ENCODE results near the gene ABCC8. TPM values are rescaled to one million over a fixed set of nuclear protein-coding genes. Genes with fewer than 3 reads are reported as not detected.

ABCC8 gene
- total and polyA plus RNA-seq, 2 experiments from 2014 or later: 2.0 to 3.4 TPM

DNA sequence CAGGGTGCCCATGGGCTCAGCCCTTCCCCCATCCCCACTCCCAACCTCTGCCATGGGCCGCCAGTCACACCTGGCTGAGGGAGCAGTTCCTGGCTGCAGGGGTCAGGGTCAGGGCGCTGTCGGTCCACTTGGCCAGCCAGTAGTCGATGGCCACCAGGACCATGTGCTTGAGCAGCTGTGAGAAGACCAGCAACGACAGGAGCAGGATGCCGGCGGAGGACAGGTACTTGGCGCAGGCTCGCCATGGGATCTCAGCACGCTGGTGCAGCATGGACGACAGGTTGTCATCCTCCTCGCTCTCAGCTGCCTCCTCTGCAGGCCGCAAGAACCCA lies 69.9 kb downstream of the ABCC8 start:
- Histone ChIP-seq H3K4me1 (ENCODE audit: insufficient read depth) (no peaks in the 10 kb centered on the region), H4K20me1 (replicated peaks; ENCODE audit: insufficient read depth) (no peaks in the 10 kb centered on the region), H2AFZ (no peak overlapping the region), H3K36me3 (ENCODE audit: insufficient read depth) (no peaks in the 10 kb centered on the region), H3K4me3 (no peak overlapping the region), H3K4me2 (no peak overlapping the region), H3K9me2 (ENCODE audit: insufficient read depth) (no peaks in the 10 kb centered on the region), H3F3A (replicated peaks; ENCODE audit: low read depth) (no peaks in the 10 kb centered on the region), H3K27me3 (ENCODE audit: insufficient read depth) (no peaks in the 10 kb centered on the region), H3K27ac (ENCODE audit: low read depth) (no peak overlapping the region), H3K79me2 (replicated peaks; ENCODE audit: insufficient read depth) (no peaks in the 10 kb centered on the region)
- no peaks in the 10 kb centered on the region for H3K36me3 Mint-ChIP-seq (ENCODE audit: low read depth)
- ATAC-seq: no peak
- H3K27me3 Mint-ChIP-seq (ENCODE audit: insufficient read depth, low read depth, poor library complexity): peaks cover 8% of the 10 kb centered on the region
- no peak overlapping the region for H3K4me3 Mint-ChIP-seq
- H3K4me1 Mint-ChIP-seq: peaks cover 9% of the 10 kb centered on the region; the same call in 1 of the 3 replicates
- H3K27ac Mint-ChIP-seq: no peak overlapping the region
- no peak for DNase-seq (ENCODE audit: low spot score)
- no peaks in the 10 kb centered on the region for H3K9me3 Mint-ChIP-seq
- TF ChIP-seq NANOG (IDR thresholded peaks at IDR 0.05; ENCODE audit: borderline replicate concordance) (no peak), ZNF331 (CRISPR knock-in tag; IDR thresholded peaks at IDR 0.05; ENCODE audit: low read depth) (no peak), EZH2phosphoT487 (IDR thresholded peaks at IDR 0.05; ENCODE audit: unreplicated experiment) (no peak), ZNF114 (CRISPR knock-in tag; IDR thresholded peaks at IDR 0.05) (no peak), JUNB (IDR thresholded peaks at IDR 0.05; ENCODE audit: unreplicated experiment) (no peak)
- TF ChIP-seq, protein P1, sequence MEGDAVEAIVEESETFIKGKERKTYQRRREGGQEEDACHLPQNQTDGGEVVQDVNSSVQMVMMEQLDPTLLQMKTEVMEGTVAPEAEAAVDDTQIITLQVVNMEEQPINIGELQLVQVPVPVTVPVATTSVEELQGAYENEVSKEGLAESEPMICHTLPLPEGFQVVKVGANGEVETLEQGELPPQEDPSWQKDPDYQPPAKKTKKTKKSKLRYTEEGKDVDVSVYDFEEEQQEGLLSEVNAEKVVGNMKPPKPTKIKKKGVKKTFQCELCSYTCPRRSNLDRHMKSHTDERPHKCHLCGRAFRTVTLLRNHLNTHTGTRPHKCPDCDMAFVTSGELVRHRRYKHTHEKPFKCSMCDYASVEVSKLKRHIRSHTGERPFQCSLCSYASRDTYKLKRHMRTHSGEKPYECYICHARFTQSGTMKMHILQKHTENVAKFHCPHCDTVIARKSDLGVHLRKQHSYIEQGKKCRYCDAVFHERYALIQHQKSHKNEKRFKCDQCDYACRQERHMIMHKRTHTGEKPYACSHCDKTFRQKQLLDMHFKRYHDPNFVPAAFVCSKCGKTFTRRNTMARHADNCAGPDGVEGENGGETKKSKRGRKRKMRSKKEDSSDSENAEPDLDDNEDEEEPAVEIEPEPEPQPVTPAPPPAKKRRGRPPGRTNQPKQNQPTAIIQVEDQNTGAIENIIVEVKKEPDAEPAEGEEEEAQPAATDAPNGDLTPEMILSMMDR (conservative IDR thresholded peaks at IDR 0.05; ENCODE audit: low read depth in 2 of 2): no peak

DNA sequence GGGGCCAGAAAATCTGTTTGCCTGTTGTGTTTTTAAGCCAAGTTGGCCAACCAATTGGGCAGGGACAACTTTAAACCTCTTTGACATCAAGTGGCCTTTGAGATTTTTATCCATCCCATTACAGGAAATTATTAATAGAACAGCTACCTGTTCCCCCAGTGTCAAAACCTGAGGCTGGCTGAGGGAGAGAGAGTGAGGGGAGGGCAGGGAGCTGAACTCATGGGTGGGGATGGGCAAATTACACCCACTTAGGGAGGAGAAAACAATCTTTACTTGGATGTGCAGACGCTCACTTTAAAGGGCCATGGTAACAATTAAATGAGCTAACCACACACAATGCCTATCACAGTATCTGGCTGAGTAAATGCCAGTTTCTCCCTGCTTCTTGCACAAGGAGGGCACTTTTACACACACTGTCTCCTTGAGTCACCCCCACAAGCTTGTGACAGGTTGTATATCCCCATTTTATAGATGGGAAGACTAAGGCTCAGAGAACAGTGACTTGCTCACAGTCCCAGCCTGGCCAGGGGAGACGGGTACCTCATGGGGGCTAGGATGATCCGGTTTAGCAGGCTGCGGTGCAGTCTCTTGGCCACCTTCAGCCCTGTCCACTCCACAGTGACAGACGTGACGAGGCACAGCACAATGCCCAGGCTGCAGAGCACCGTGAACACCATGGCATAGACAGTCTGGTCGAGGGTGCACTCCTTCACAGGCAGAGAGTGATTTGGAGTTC lies 70.4 kb downstream of the ABCC8 start:
- ATAC-seq (no peak), DNase-seq (ENCODE audit: low spot score) (no peak)
- H3K9me3 Mint-ChIP-seq: no peaks in the 10 kb centered on the region
- Histone ChIP-seq H3K4me3 (no peak overlapping the region), H4K20me1 (replicated peaks; ENCODE audit: insufficient read depth) (no peaks in the 10 kb centered on the region), H2AFZ (0 out of 2 replicates have a peak overlapping the region, but pooled peaks have one; percentile 59), H3K9me2 (ENCODE audit: insufficient read depth) (no peaks in the 10 kb centered on the region), H3F3A (replicated peaks; ENCODE audit: low read depth) (no peaks in the 10 kb centered on the region), H3K4me1 (ENCODE audit: insufficient read depth) (no peaks in the 10 kb centered on the region), H3K4me2 (no peak overlapping the region), H3K27me3 (ENCODE audit: insufficient read depth) (no peaks in the 10 kb centered on the region), H3K36me3 (ENCODE audit: insufficient read depth) (no peaks in the 10 kb centered on the region), H3K27ac (ENCODE audit: low read depth) (no peak overlapping the region), H3K79me2 (replicated peaks; ENCODE audit: insufficient read depth) (no peaks in the 10 kb centered on the region)
- H3K36me3 Mint-ChIP-seq (ENCODE audit: low read depth): no peaks in the 10 kb centered on the region
- peaks cover 7% of the 10 kb centered on the region; the same call in 1 of the 3 replicates for H3K4me1 Mint-ChIP-seq
- H3K27me3 Mint-ChIP-seq (ENCODE audit: insufficient read depth, low read depth, poor library complexity): peaks cover 4% of the 10 kb centered on the region
- no peak overlapping the region for H3K4me3 Mint-ChIP-seq
- H3K27ac Mint-ChIP-seq: no peak overlapping the region
- no peak for TF ChIP-seq EZH2 (IDR thresholded peaks at IDR 0.05; ENCODE audit: low read depth, unreplicated experiment)
- no peak for TF ChIP-seq STAT1 (IDR thresholded peaks at IDR 0.05; ENCODE audit: unreplicated experiment)
